Muscle layer of colon (tissue), 2 donors: ENCODE data around the gene HAPSTR1.

ENCODE experiments used
- H3K27ac ChIP-seq: one replicate; pipeline ENCODE4 v1.7.0; 2013; ENCODE audit warnings: low read depth, mild to moderate bottlenecking, low read length, moderate library complexity
- H3K27me3 ChIP-seq, 2 donors: one replicate each; pipeline ENCODE4 v1.7.0; 2013; ENCODE audit warnings: low read length in 2 of 2, mild to moderate bottlenecking in 2 of 2; ENCODE audit not compliant: insufficient read depth in 2 of 2, control insufficient read depth in 1 of 2
- H3K36me3 ChIP-seq: one replicate; pipeline ENCODE4 v1.7.0; 2013; ENCODE audit warnings: mild to moderate bottlenecking, low read length; ENCODE audit not compliant: insufficient read depth
- H3K4me1 ChIP-seq: one replicate; pipeline ENCODE4 v1.7.0; 2013; ENCODE audit warnings: mild to moderate bottlenecking, low read length; ENCODE audit not compliant: insufficient read depth
- H3K4me3 ChIP-seq, 2 donors: one replicate each; pipeline ENCODE4 v1.7.0; 2013; ENCODE audit warnings: low read length in 2 of 2, low read depth in 1 of 2, mild to moderate bottlenecking in 1 of 2, moderate library complexity in 1 of 2
- H3K9ac ChIP-seq: one replicate; pipeline ENCODE4 v1.7.0; 2013; ENCODE audit warnings: low read length
- H3K9me3 ChIP-seq: one replicate; pipeline ENCODE4 v1.7.0; 2013; ENCODE audit warnings: mild to moderate bottlenecking, low read length
- donor health status: abdominal sarcoma.
- donor health status: Adenocarcinoma of cecum.

Gene HAPSTR1

DNA sequence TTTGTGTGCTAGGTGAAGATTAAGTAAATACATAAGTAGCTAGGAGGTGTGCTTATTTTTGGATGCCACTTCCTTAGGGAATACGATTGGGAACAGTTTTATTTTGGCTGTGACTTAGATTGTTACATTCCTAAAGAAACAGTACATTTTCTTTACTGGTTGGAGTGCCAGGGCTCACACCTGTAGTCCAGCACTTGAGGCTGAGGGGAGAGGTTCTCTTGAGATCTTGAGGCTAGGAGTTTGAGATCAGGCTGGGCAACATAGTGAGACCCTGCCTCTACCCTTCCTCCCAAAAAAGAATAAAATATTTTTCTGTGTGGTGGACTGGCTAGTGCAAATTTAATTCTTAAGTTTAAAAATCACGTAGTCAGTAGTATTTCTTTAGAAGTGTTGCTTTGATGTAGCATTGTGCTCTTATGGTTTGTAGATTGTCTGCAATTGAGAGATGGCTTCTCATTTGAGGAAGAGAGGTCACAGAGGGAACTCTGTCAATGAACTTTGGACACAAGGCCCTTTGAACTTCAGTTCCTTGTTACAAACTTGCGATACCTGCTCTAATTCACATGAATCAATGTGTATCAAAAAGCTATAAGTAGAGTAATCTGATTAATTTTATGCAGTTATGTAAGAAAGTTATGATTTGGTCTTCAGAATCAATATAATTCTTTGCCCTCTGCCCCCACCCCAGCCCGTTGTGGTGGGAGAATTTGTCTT, 7.1 kb downstream of the HAPSTR1 start:
- Histone ChIP-seq H3K36me3 (peaks cover 12% of the 10 kb centered on the region), H3K9me3 (no peaks in the 10 kb centered on the region), H3K4me3 (no peak overlapping the region), H3K27me3 (no peaks in the 10 kb centered on the region), H3K4me1 (peaks cover 88% of the 10 kb centered on the region), H3K27ac (no peak overlapping the region), H3K9ac (no peak overlapping the region)

DNA sequence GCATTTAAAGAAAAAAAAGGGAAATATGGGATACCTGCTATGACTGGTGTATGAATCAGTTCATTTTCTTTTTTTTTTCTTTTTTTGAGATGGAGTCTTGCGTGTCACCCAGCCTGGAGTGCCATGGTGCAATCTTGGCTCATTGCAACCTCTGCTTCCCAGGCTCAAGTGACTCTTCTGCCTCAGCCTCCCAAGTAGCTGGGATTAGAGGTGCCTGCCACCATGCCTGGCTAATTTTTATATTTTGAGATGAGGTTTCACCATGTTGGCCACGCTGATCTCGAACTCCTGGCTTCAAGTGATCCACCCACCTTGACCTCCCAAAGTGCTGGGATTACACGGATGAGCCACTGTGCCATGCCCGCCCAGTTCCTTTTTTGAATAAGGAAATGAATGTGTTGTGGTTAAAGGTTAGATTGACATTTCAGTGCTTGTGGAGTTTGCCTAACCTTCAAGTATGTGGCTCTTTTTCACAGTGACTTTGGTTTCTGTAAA, 7.7 kb downstream of the HAPSTR1 start:
- no peak overlapping the region for H3K9ac ChIP-seq
- peaks cover 19% of the 10 kb centered on the region for H3K36me3 ChIP-seq
- no peaks in the 10 kb centered on the region for H3K27me3 ChIP-seq
- no peak overlapping the region for H3K4me3 ChIP-seq
- peaks cover 82% of the 10 kb centered on the region for H3K4me1 ChIP-seq
- H3K9me3 ChIP-seq = no peaks in the 10 kb centered on the region
- H3K27ac ChIP-seq = no peak overlapping the region

DNA sequence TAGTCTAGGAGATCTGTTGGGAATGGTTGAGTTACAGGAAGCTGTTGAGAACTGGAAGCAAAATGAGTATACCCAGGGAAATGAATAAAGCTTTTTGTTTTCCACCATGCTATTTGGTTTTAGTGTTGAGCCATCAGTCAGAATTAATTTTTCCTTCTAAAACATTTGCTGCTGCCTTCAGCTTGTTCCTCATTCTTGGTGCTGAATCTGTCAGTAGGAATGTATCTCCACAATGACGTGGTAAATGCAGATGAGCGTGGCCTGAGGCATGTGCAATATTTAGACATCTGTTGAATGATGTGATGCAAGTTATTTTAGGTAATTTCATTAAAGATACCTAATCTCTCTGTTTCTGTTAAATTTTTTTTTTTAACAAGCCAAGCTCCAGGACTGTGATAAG, 10.9 kb downstream of the HAPSTR1 start:
- peaks cover 85% of the 10 kb centered on the region for H3K4me1 ChIP-seq
- H3K27me3 ChIP-seq = no peaks in the 10 kb centered on the region
- H3K36me3 ChIP-seq = peaks cover 36% of the 10 kb centered on the region
- no peaks in the 10 kb centered on the region for H3K9me3 ChIP-seq
- no peak overlapping the region for H3K9ac ChIP-seq
- no peak overlapping the region for H3K27ac ChIP-seq
- H3K4me3 ChIP-seq = no peak overlapping the region

DNA sequence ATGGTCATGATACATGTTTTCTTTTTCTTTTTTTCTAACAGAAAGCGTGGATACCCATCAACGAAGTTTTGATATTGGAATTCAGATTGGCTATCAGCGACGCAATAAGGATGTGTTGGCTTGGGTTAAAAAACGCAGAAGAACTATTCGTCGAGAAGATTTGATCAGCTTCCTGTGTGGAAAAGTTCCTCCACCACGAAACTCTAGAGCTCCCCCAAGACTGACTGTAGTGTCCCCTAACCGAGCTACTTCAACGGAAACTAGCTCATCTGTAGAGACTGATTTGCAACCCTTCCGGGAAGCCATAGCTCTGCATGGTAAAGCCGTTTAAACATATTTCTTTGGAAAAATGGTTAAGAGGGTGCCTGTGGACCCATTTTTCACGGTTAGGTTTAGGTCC, 11.5 kb downstream of the HAPSTR1 start:
- H3K9ac ChIP-seq = no peak overlapping the region
- H3K27ac ChIP-seq = no peak overlapping the region
- peaks cover 41% of the 10 kb centered on the region for H3K36me3 ChIP-seq
- H3K9me3 ChIP-seq = no peaks in the 10 kb centered on the region
- peaks cover 85% of the 10 kb centered on the region for H3K4me1 ChIP-seq
- no peaks in the 10 kb centered on the region for H3K27me3 ChIP-seq
- no peak overlapping the region for H3K4me3 ChIP-seq

DNA sequence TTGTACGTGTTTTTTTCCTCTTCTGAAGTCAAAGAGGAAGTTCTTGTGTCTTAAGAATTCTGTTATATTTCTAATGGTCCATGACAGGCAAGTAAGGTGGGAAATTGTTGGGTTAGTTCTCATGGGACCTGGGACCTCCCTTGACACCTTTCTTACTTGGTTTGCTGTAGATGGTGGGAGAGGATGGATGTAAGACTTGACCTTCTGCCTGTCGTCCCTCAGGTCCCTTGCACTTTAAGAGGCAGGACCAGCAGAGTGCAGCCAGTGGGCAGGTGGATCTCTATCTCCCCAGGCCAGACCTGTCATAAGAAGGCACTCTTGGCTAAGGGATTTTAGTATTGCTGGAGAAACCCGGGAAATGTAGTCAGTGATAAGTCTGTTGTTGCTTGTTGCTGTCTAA, 12.1 kb downstream of the HAPSTR1 start:
- no peaks in the 10 kb centered on the region for H3K27me3 ChIP-seq
- peaks cover 83% of the 10 kb centered on the region for H3K4me1 ChIP-seq
- H3K27ac ChIP-seq = no peak overlapping the region
- no peak overlapping the region for H3K9ac ChIP-seq
- H3K4me3 ChIP-seq = no peak overlapping the region
- H3K9me3 ChIP-seq = no peaks in the 10 kb centered on the region
- peaks cover 41% of the 10 kb centered on the region for H3K36me3 ChIP-seq

DNA sequence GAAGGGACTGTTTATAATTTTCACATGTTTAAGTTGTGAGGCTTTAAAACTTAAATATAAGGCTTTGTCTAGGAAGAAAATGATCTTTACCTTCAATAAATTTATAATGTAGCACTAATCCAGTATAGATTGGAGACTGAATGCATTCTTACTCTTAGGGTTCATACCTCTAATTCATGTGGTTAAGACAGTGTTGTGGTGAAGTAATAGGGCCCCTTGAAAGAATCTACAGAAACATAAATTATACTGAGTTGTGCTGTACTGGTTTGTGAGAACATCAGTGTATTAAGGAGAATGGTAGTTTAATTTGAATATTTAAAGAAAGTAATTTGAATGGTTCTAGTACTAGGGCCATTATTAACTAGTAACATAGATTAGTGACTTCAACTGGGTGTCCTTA, 13.7 kb downstream of the HAPSTR1 start:
- no peaks in the 10 kb centered on the region for H3K9me3 ChIP-seq
- H3K4me3 ChIP-seq = no peak overlapping the region
- H3K27ac ChIP-seq = no peak overlapping the region
- H3K27me3 ChIP-seq = no peaks in the 10 kb centered on the region
- no peak overlapping the region for H3K9ac ChIP-seq
- H3K36me3 ChIP-seq = peaks cover 37% of the 10 kb centered on the region
- H3K4me1 ChIP-seq = peaks cover 83% of the 10 kb centered on the region

DNA sequence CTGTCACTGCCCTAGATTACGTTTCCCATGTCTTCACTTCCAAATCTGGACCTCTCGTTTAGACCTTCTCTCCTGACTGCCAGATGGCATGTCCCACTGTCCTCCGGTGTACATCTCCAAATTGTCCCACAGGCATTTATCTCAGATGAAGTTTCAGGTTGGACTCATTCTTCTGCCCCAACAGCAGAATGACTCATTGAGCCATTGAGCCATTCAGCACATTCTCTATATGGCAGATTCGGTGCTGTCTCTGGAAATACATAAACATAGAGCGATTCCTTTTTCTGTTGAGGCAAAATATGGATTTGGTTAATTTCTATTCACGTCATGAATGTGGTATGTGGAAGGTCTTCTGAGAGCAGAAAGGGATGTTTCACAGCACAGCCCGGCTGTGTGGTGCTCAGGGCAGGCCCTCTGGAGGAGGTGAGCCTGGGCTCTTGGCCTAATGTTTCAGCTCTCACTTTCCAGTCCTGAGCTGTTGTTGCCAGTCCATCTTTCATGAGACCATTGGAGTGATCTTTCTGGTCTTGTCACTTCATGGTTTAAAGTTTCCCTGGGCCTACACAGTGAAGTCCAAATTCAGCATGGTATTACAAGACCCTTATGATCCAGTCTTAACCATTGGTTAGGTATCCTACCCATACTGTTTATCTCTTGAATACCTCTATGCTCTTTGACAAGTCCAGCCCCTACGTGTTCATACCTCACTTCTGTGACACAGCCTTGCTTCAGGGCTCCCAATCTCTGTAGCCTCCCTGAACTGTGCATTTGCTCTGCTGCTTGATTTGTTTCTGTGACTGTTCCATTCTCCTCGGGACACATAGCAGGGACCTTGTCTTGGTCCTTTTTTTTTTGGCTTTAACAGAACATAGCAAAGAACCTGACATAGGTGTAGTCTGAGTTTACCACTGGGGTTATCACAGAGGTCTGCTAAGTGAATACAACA, 15.9 kb downstream of the HAPSTR1 start:
- no peak overlapping the region for H3K9ac ChIP-seq
- H3K4me3 ChIP-seq = no peak overlapping the region
- H3K9me3 ChIP-seq = no peaks in the 10 kb centered on the region
- H3K27me3 ChIP-seq = no peaks in the 10 kb centered on the region
- no peak overlapping the region for H3K27ac ChIP-seq
- peaks cover 82% of the 10 kb centered on the region for H3K4me1 ChIP-seq
- H3K36me3 ChIP-seq = peaks cover 37% of the 10 kb centered on the region

DNA sequence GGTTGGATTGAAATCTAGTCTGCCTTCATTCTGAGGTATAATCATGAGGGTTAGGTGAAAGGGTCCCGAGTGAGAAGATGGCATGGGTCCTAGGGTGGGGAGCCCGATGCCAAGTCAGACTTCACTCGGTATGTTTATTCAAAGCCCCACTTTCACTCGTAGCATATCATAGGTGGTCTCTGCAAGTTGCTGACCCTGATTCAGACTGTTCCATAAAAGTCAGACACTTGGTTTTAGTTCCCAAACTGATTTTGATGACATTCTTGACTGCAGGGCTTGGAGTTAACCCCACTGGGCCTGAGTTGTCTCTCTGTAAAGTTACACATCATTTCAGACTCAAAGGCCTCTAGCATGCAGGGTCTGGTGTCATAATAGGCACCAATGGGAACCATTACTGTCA, 17.8 kb downstream of the HAPSTR1 start:
- Histone ChIP-seq H3K9ac (no peak overlapping the region), H3K27ac (no peak overlapping the region), H3K36me3 (peaks cover 22% of the 10 kb centered on the region), H3K4me3 (peak overlapping the region in 1 of 2 donors; percentile 5), H3K9me3 (no peaks in the 10 kb centered on the region), H3K4me1 (peaks cover 92% of the 10 kb centered on the region), H3K27me3 (no peaks in the 10 kb centered on the region)

DNA sequence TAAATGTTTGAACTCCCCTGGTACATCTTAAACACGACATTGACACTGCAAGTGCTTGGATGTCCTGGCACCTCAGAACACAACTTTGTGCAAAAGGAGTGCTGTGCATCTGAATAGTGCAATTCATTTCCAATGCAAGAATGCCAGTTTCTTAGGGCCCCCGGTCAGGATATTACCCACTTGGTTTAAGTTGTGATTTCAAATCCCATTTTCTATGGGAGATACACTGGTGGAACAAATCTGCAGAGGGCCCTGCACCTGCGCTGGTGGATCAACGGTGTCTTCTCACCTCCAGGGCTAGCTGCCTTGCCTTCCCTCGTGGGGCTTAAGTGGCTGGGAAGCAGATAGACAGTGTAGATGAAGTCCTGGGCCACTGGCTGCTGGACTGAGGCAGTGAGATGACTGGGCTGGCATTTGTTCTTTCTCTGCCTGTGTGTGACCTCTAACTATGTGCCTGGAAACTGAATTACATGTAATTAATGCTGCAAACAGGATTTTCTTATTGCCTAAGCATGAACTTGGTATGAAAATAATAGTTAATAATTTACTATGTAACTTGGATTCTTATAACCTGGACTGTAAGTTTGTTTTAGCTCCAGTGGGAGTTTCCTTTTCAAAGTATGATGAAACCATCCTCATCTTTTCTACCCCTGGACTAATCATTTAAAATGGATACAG, 20.9 kb downstream of the HAPSTR1 start:
- H3K36me3 ChIP-seq = peaks cover 22% of the 10 kb centered on the region
- H3K27me3 ChIP-seq = no peaks in the 10 kb centered on the region
- H3K9me3 ChIP-seq = no peaks in the 10 kb centered on the region
- no peak overlapping the region for H3K27ac ChIP-seq
- H3K4me1 ChIP-seq = peaks cover 67% of the 10 kb centered on the region
- no peak overlapping the region for H3K9ac ChIP-seq
- no peak overlapping the region for H3K4me3 ChIP-seq

DNA sequence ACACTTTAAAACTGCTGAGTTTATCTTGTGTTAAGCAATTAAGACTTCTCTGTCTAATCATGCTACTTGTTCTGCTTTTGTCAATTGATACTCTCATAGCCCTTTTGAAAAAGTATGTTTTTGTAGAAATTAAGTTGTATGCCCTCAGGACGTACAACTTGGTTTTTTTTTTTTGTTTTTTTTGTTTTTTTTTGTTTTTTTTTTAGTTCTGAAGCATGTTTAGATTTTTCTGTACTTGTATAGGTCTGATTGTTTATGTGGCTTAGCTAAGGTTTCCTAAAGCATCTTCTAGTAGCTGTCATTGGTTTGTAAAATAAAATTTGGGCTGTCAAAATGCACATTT, 21.4 kb downstream of the HAPSTR1 start:
- H3K36me3 ChIP-seq = peaks cover 22% of the 10 kb centered on the region
- H3K27ac ChIP-seq = no peak overlapping the region
- H3K9ac ChIP-seq = no peak overlapping the region
- peaks cover 62% of the 10 kb centered on the region for H3K4me1 ChIP-seq
- H3K27me3 ChIP-seq = no peaks in the 10 kb centered on the region
- no peaks in the 10 kb centered on the region for H3K9me3 ChIP-seq
- H3K4me3 ChIP-seq = no peak overlapping the region

DNA sequence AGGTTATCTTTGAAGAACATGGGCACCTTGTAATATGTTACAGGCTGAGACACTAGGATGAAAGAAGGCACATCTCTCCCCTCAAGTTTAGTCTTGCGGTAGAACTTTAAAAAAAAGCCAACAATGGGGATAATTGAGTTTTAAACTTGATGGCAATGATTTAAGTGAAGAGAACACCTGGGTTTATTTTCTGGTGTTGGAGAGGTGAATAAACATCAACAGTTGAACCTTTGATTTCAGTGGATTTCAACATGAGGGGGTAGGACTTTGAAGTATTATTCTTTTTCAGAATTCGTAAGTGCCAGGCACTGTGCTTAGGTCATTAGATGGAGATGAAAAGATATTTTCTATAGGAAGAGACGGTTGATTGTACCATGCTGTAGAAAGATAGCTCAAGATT, 22.3 kb downstream of the HAPSTR1 start:
- Histone ChIP-seq H3K9me3 (no peaks in the 10 kb centered on the region), H3K27me3 (no peaks in the 10 kb centered on the region), H3K27ac (no peak overlapping the region), H3K4me1 (peaks cover 55% of the 10 kb centered on the region), H3K4me3 (no peak overlapping the region), H3K9ac (no peak overlapping the region), H3K36me3 (peaks cover 21% of the 10 kb centered on the region)
